T-helper 22 cell (primary cell): ENCODE results near the gene ITGB2.
A peak's percentile ranks its signal among the peaks of the same experiment; 100 is the strongest.

Source experiments
- DNase-seq: peaks from one replicate; pipeline ENCODE4 v3.0.0-alpha.2; 2020; ENCODE audit warnings: low read depth

ITGB2 gene

GRCh38 chr21:44867999-44868700 is 52.5 kb downstream of the ITGB2 start:
- DNase-seq, result peak; percentile 51

DNA sequence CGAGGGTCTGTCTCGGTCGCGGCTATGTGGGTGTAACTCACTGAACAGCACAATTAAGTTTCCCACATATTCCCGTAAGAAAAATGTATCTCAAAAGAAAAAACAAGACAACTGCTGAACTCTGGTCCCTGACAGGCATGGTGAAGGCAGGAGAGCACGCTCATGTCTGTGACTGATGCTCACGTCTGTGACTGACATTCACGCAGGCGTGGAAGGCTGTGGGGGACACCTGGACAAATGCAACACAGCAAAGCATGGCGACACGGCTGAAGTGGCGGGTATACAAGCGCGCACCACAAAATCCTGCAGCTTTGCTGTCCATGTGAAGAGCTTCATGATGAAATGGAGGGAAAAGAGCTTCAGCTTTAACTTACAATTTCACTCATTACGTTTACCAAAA is 53.2 kb downstream of the ITGB2 start:
- no peak for DNase-seq

- no peak for DNase-seq
Measured at GRCh38 chr21:44866780-44867179, 53.9 kb downstream of the ITGB2 start.

DNA sequence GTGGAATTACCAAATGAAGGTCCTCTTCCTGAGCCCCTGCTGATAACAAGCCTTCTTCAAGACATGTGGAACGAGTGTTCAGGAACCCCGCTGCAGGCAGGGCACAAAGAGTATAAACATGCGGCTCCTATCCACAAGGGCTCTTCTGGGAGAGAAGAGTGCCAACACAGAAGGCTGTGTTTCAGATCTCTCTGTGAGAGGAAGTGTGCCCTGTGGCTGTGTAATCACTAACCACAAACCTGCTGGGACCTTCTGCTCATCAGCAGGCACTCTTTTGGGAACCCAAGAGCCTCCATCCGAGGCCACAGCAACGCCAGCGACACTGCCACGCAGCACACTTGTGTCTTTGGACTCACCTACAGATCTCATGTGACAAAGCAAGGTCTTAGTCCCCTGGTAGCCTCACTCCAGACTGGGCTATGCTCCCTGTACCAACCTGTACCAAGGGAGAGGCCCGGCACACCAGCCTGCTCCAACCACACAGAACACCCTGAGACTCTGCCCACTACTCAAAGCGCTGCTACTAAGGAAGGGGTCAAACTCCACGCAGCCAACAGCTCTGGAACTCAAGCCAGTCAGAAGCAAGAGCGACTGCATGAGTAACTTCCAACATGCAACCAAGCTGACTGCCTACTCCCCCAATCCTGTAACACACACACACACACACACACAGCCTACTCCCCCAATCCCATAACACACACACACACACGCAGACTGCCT is 55.0 kb downstream of the ITGB2 start:
- no peak for DNase-seq

DNA sequence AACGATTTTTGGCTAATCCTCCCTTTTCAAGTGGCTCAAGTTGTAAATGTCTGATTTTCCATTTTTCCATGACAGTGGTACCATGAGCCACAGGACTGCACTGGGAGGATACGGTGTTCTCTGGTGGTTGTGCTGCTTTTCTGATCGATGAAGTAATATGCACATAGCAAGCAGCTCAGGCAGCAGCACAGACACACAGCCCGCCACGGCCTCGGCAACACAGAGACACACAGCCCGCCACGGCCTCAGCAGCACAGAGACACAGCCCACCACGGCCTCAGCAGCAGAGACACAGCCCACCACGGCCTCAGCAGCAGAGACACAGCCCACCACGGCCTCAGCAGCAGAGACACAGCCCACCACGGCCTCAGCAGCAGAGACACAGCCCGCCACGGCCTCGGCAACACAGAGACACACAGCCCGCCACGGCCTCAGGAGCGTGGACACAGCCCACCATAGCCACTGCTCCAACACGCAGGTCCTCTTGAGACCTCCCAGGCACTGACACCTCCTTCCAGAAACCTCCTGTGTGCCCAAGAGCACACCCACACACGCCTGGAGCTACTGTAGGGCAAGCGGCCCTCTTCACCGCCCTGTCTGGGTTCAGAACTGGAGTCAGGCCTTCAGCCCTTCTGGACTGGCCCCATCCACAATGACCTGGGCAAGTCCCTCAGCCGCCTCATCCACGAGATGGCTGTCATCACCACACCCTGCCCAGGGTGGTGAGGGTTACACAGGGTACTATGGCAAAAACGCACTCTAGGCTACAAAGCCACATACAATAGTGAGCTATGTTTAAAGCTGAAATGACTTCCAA is 57.6 kb downstream of the ITGB2 start:
- no peak for DNase-seq

GRCh38 chr21:44858791-44859190 is 61.9 kb downstream of the ITGB2 start:
- DNase-seq, result no peak

DNA sequence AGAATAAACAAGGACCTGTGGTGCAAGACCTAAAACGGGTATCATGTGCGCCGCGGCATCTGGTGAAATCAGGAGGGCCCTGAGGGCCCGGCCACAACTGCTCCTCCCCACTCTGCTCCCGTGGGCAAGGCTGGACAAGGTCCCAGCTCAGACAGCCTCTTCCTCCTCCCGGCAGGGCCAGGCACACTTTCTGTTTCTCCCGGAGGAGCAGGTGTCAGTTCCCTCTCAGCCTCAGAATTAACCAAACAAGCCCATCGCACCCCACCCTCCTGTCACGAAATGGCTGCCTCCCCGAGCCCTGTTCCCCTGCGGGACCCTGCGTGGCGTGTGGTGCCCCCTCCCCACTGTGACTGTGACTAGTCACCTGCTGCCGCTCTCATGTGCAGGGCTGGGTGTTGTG is 62.4 kb downstream of the ITGB2 start:
- no peak for DNase-seq

DNA sequence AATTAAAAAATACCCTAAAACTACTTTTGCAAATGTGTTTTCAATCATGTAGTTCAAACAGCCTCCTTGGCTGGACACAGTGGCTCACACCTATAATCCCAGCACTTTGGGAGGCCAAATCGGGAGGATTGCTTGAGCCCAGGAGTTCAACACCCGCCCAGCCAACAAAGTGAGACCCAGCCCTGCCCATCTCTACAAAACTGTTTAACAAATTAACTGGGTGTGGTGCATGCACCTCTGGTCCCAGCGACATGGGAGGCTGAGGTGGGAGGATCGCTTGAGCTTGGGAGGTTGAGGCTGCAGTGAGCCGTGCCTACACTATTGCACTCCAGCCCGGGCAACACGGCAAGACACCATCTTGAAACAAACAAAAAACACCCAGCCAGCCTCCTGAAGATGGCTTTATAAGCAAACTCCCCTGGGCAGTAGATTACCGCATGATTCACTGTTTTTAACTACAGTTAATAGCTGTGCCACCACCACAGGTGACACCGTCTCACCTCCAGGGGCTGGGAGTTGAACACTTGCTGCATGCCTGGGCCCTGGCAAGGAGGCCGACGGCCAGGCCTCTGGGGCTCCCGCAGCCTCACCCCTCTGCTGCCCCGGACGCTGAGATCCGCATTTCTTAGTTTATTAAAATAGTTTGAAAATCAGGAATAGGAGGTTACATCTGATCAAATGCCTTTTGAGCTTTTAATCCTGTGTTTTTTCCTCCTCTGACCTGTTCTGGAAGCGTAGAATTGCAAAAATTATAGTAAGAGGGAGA is 63.4 kb downstream of the ITGB2 start:
- DNase-seq, result no peak

DNA sequence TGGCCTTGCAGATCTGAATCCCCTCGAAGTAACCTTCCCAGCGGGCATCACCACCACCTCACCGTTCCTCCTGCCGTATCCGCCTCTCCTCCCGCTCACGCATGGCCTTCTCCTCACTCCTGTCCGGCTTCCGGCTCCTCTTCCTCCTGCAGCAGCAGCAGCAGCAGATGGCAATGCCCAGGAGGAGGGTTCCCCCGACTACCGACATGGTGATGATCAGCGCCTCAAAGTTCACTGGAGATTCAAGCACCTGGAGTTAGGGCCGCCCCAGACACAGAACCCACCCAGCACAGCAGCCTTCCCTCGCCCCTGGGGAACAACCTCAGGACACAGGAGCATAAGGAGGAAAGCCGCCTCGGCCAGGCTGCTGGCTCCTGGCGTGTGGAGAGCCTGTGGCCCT is 64.6 kb downstream of the ITGB2 start:
- DNase-seq, result no peak

DNA sequence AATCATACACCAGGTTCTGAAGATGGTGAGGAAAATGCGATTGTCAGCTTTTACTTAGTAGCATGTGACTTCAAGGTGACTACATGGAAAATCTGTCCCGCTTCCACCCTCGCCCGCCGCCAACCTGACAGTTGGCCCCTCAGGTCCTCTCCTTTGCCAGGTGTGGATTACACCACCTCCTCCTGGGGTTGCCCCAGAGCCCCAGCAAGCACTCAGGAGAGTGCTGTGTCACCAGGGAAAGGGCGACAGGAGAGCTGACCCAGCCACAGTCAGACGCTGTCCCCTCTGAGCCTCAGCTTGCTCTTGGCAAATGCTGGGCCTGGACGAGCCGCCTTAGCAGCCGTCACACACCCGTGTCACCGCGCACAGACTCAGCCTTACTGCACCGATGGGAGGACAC is 65.1 kb downstream of the ITGB2 start:
- no peak for DNase-seq

DNA sequence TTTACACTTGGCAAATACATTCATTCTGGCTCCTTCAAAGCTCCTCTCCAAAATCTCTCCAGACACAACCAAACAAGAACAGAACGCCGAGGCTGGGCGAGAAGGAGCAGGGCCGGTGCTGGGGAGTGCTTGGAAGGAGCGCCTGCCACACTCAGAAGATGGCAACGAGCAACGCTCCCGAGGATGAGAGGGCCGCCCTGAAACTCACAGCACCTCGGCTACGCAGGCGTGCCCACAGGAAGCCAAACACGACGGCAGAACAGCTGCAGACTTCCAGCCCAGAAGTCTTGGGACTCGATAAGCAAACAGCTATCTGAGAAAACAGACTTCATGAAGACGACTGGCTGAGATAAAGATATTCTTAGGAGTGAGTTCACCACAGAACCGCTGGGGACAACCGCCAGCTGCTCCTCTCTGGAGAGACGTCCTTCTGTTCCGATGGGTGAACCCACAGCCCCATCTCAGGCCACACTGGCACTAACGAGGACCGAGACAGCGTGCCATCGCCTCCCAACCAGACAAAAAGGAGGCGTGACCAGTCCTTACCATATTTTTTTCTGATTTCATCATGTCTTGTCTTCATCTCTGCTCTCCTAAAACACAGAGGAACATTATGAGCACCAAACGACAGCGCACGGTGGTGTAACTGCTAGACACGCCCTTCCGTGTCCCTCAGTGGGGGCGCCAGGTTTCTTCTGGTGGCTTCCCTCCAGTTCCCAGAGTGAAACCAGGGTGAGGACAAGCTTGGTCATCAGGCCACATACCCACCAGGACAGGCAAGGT is 65.8 kb downstream of the ITGB2 start:
- DNase-seq, result no peak

DNA sequence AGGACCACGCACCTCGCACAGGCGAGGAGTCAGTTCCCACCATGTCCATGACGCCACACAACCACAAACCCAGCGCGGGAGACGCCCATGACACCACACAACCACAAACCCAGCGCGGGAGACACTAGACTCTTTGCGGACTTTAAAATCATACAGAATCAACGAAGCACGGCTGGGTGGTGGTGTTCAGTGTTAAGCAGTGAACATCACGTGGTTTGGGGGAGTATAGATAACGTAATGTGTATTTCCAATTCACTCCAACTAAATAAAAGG is 66.4 kb downstream of the ITGB2 start:
- no peak for DNase-seq

DNA sequence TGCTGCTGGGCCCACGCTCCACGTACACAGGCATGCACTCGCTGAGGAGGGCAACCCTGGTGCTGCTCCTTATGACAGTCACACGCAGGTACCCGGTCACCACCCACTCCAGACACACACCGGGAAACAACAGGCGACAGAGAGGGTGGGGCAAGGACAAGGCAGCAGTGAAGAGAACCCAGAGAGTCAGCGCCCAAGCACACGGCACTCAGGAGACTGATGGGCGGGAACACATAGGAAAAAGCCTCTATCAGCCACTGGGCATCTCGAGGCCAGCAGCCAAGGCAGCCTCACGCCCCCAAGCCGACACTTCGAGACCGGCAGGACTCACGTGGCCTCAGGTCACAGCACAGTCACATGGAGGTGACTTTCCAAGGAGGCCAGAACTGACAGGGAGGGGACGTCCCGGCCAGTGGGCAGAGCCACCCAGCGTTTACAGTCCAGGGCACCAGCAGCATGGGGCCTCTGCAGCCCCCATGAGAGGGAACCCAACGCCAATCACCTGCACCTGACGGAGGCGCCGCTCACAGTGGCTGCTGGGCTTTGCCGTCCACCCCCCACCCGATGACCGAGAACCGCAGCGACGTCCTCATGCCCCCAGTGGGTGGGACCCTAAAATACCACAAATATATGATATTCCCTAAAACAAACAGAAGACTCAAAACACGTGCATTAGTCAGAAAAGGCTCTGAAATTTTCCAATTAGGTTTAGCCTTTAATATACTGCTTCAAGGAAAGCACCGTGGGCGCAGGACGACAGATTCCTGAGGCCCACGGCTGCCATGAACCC is 66.9 kb downstream of the ITGB2 start:
- no peak for DNase-seq

GRCh38 chr21:44850905-44851657 is 69.6 kb downstream of the ITGB2 start:
- DNase-seq, result no peak

DNA sequence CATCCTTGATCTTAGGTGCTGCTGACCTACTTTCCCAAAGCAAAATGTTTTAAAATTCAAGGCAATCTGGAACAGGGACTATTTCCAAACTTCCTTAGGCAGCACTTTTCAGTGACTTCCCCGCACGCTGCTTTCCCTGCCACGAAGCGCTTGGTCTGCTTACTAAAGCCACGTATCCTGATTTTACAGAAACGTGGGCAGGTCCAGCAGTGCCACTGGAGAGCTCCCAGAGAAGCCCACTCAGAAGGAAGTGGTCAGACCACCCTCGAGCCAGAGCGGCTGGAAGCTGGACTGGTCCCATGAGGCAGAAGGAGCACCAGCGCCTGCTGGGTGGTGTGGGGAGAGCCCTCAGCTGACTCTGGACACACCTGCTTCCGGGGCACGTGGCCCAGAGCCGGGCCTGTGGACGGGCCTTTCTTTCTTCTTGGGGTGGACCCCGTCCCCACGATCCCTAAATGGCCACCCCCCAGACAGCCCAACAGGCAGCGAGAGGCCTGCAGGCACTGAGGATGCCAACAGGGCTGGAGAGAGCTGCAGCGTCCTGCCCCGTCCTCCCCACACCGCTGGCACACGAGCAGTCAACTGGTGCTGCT is 70.4 kb downstream of the ITGB2 start:
- DNase-seq, result no peak

DNA sequence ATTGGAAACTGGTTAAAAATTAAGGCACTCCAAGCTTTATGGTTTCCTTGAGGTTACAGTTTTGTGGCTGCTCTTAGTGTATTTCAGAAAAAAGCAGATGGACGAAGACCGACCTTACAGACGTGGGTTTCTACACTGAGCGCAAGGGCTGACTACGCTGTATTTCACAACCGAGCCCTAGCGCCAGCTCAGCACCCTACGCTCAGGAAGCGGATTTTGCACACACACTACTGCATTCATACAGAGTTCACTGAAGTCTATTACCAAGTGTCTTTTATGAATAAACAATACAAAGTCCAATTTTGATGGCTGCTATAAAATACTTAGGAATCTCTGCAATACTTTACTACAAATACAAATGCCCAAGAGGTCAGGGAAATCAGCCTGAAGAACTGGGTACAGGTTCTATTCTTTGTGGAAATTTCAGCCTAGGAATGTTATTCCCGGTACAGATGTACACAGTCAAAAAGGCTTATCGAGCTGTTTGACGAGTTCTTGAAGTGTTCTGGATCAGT is 71.0 kb downstream of the ITGB2 start:
- DNase-seq, result no peak

- DNase-seq, result no peak
Measured at GRCh38 chr21:44848821-44849521, 71.7 kb downstream of the ITGB2 start.

DNA sequence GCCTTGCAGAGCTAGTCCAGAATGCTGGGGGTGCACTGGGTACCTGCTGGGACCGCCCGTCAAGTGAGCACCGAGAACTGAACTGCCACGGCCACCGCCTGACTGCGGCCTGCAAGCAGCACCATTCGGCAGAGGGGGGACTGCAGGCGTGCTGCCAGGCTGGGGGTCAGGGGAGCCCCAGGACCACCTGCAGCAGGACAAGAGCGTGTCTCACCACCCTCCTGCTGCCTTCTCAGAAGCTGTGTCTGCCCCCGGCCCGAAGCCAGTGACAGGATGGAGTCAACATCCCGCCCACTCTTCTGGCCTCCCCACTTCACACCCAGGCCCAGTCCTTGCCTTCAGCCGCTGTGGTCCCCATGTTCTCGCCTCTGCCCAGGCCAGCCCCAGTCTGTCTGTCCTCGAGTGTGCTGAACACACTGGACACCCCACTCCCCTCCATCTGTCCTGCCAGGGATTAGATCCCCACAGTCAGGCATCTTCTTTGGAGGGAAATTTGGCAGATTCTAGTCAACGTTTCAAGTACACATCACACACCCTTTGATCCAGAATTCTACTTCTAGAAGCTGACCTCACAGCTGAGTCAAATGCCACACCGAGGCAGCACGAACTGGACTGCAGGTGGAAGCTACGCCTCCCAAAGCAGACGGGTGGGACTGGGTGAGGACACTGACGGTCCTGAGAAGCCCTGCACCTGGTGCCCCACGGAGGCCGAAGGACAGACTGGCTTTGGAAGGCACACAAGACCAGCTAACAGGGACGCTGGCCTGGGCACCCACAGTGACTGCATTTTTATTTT is 73.2 kb downstream of the ITGB2 start:
- DNase-seq, result no peak
